ENCODE measurements around the gene PRKCH.

DNA sequence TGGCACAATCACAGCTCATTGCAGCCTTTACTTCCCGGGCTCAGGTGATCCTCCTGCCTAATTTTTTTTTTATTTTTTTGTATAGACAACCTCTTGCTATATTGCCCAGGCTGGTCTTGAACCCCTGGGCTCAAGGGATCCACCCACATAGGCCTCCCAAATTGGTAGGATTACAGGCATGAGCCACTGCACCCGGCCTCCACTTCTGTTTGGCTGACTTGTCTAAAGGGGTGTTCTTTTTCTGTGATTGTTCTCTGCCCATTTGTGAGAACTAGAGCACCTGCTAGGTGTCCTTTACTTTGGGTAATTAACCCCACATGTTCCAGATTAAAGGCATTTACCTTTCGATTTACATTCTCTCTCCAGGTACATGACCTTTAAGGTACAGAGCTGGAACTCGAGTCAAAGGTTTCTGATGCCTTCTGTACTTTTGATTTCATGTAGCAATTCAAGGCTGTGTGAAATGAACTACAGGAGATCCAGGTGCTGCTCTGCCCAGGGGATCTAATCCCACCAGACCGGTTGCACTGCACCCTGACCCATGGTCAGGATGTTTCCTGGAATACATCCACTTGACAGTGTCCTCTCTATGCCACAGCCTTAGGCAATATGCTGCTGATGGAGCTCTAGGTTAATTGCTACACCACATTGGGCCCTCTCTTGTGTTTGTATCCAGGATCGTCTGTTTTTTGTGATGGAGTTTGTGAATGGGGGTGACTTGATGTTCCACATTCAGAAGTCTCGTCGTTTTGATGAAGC is 163.6 kb downstream of the PRKCH start:
- TF ChIP-seq, protein P1, sequence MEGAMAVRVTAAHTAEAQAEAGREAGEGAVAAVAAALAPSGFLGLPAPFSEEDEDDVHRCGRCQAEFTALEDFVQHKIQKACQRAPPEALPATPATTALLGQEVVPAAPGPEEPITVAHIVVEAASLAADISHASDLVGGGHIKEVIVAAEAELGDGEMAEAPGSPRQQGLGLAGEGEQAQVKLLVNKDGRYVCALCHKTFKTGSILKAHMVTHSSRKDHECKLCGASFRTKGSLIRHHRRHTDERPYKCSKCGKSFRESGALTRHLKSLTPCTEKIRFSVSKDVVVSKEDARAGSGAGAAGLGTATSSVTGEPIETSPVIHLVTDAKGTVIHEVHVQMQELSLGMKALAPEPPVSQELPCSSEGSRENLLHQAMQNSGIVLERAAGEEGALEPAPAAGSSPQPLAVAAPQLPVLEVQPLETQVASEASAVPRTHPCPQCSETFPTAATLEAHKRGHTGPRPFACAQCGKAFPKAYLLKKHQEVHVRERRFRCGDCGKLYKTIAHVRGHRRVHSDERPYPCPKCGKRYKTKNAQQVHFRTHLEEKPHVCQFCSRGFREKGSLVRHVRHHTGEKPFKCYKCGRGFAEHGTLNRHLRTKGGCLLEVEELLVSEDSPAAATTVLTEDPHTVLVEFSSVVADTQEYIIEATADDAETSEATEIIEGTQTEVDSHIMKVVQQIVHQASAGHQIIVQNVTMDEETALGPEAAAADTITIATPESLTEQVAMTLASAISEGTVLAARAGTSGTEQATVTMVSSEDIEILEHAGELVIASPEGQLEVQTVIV (IDR thresholded peaks at IDR 0.05; ENCODE audit: borderline replicate concordance, partially characterized antibody): no peak
- no peak for TF ChIP-seq POLR2A (IDR thresholded peaks at IDR 0.05; ENCODE audit: low read depth, low read length)
- TF ChIP-seq, protein P2, sequence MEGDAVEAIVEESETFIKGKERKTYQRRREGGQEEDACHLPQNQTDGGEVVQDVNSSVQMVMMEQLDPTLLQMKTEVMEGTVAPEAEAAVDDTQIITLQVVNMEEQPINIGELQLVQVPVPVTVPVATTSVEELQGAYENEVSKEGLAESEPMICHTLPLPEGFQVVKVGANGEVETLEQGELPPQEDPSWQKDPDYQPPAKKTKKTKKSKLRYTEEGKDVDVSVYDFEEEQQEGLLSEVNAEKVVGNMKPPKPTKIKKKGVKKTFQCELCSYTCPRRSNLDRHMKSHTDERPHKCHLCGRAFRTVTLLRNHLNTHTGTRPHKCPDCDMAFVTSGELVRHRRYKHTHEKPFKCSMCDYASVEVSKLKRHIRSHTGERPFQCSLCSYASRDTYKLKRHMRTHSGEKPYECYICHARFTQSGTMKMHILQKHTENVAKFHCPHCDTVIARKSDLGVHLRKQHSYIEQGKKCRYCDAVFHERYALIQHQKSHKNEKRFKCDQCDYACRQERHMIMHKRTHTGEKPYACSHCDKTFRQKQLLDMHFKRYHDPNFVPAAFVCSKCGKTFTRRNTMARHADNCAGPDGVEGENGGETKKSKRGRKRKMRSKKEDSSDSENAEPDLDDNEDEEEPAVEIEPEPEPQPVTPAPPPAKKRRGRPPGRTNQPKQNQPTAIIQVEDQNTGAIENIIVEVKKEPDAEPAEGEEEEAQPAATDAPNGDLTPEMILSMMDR (IDR thresholded peaks at IDR 0.05 in 2 of 3, conservative IDR thresholded peaks at IDR 0.05 in 1 of 3; ENCODE audit: control insufficient read depth in 2 of 3, extremely low read depth in 1 of 3, insufficient read depth in 1 of 3, low read depth in 3 of 3, low read length in 3 of 3): no peak
- no peak for TF ChIP-seq POLR2AphosphoS5 (IDR thresholded peaks at IDR 0.05; ENCODE audit: low read length)
- no peak for TF ChIP-seq CEBPB (IDR thresholded peaks at IDR 0.05; ENCODE audit: borderline replicate concordance in 1 of 2, low read depth in 2 of 2, low read length in 2 of 2)
- no peak for TF ChIP-seq EGR1 (IDR thresholded peaks at IDR 0.05; ENCODE audit: borderline replicate concordance in 1 of 2, low read depth in 2 of 2, low read length in 2 of 2)
- TF ChIP-seq ZZZ3 (IDR thresholded peaks at IDR 0.05; ENCODE audit: control insufficient read depth, insufficient read length, low read depth): no peak
- TF ChIP-seq EP300 (IDR thresholded peaks at IDR 0.05; ENCODE audit: borderline replicate concordance in 1 of 2, control insufficient read depth in 1 of 2, low read depth in 2 of 2, low read length in 2 of 2): no peak
- TF ChIP-seq ZNF217 (IDR thresholded peaks at IDR 0.05): no peak
- TF ChIP-seq, protein P3, sequence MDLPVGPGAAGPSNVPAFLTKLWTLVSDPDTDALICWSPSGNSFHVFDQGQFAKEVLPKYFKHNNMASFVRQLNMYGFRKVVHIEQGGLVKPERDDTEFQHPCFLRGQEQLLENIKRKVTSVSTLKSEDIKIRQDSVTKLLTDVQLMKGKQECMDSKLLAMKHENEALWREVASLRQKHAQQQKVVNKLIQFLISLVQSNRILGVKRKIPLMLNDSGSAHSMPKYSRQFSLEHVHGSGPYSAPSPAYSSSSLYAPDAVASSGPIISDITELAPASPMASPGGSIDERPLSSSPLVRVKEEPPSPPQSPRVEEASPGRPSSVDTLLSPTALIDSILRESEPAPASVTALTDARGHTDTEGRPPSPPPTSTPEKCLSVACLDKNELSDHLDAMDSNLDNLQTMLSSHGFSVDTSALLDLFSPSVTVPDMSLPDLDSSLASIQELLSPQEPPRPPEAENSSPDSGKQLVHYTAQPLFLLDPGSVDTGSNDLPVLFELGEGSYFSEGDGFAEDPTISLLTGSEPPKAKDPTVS (IDR thresholded peaks at IDR 0.05; ENCODE audit: low read depth, low read length): no peak

Data from GM12878 (cell line).